Measurements from ENCODE around the gene RFX7.

RFX7 gene

DNA sequence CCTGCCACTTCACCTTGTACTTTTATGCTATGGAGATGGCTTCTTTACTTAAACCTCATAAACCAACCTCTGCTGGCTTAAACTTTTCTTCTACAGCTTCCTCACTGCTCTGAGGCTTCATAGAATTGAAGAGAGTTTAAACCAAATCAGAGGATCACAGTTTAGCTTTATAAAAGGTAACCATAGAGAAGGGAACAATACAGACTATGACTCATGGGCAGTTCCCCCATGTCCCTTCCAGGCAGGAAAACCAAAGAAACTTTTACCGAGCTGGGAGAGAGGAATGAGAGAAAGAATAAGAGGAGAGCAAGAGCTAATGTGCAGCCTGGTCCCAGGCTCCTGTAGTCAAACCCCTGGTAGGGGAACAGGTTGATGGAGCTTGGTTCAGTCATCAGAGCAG, 196.3 kb downstream of the RFX7 start:
- DNase-seq = no peak

DNA sequence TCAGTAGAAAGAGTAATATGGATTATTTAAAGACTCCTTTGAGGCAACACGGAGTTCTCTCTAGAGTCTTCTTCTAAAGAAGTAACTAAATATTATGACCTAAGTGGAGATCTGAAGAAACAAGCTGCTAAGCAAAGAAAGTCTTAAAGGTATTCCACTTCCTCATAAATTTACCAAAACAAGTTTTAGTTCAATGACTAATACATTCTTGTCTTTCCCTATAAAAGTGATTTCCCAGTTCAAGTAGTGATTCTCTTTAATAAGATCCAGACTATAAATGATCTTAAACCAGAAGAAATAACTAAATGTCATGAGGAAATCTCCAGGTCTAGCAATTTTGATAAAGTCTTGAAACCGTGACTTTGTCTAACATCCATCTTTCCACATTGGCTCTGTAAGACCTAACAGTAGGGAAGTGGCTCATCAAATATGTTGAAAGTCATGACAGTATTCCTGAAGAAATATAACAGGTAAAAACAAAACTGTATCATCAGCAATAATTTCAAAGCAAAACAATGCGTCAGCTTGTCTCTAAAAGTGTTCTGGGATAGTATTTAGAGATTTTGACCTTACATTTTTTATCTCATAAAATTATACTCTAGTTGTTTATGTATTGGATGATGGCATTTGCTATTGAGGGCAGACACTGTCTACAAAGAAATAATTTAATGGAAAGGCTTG, 198.5 kb downstream of the RFX7 start:
- DNase-seq = no peak

DNA sequence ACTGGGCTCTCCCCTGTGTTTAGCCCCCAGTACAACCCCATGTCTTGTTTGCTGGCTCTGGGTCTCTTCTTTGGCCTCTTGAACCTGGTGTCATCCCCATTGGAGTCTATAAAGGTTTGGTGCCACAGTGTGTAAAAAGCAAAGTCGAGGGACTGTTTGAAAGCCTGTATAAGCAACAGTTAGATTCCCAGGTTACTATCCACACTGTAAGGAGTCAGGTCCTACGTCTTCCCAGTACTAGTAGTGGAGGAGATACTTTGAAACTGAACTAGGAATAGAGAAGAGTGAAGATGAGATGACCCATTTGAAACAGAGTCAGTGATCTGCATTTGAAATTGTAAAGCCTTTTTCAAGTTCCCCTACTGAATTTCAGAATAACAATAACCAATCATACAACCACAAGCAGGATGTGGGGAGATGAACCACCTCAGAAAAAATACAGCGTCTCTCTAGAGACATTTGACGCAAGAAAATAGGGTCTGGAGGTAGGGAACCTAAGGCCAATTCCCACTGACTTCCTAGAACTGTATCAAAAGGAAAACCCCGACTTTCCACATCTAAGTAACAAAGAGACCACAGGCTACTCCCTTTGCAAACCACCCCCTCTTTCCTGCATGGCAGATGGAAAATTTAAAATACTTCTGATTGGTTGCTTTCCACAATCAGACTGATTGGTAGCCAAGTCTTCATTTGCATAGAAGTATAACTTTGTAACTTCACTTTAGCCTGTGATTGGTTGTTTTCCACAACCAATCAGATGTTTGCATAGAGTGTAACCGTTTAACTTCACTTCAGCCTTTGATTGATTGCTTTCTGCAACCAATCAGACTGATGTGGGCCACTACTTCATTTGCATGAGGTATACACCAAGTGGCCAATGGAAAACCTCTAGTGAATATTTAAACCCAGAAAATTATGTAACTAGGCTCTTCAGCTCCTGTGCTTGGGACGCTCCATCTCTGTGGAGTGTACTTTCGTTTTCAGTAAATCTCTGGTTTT, 200.4 kb downstream of the RFX7 start:
- DNase-seq = no peak

DNA sequence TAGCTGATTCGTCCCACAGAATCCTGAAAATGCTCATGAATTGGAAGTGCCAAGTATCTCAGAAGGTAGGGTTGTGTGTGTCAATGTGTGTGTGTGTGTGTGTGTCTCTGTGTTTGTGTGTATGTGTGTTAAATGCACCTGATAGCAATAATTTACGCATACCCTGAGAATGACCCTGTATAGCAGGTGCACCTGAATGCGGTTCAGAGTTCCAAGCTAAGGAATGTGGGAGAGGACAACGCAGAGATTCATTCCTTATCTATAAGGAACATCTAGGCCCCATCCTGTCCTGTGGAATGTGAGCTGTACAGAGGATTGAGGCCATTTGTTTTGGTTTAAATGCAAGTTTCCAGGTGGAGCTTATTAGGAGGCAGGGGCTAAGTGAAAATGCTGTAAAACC, 201.2 kb downstream of the RFX7 start:
- no peak for DNase-seq

DNA sequence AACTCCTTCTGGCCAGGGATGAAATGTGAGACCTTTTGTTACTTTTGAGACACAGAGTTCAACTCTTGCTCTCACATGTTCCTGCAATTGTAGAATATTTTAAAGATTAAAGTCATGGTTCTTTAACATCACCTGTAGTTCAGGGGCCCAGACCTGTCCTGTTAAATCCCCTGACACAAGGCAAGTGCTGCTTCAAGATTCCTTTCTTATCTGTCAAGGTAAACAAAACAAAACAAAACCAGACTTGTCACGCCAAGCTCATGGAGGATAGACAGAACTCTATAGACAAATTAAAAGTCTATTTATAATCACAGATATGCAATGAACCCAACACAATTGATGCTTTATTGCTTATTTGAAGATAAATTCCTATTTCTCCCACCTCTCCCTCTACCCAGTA, 201.6 kb downstream of the RFX7 start:
- DNase-seq = no peak

DNA sequence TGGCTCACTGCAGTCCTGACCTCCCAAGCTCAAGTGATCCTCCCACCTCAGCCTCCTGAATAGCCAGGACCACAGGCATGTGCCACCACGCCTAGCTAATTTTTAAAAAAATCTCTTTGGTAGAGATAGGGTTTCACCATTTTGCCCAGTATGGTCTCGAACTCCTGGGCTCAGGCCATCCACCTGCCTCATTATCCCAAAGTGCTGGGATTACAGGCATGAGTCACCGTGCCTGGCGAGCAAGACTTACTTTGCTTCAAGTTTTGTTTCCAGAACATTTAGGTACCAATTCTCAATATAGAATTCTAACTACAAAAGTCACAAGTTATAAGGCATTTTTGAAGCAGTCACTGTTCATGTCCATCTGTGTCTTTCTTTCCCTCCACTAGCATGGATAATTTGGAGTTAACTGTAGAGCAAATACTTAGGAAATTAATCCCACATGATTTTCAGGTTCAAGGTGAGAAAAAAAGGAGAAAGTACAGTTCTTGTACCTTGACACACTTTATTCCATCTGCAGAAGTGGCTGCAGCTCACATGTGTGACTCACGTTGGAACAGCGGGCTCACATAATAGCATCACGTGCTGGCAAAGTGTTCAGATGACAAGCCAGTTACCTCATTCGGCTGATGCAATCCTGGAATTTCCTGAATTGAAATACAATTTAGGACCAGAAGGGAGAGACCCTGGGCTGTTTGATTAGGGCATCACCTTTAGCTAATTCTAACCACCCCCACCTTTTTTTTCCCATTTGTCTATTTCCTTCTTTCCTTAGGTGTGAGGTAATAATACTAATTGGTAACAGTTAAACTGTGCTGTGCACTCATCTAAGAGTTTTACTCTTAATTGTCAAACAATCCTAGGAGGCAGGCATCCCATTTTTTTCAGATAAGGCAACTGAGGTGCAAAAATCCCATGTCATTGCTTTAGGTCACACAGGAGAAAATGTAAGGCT, 203.3 kb downstream of the RFX7 start:
- peak in 9 of 51 donors; percentile 3 to 28 (median 10) for DNase-seq

DNA sequence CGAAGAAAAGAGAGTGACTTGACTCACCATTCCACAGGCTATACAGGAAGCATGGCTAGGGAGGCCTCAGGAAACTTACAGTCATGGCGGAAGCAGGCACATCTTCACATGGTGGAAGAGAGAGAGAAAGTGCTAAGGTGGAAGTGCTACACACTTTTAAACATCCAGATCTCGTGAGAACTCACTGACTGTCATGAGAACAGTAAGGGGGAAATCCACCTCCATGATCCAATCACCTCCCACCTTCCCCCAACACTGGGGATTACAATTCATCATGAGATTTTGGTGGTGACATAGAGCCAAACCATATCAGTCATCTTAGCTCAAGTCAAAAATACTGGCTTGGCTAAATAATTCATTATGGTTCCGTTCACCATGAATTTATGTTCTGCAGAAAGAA, 205.0 kb downstream of the RFX7 start:
- DNase-seq = no peak

DNA sequence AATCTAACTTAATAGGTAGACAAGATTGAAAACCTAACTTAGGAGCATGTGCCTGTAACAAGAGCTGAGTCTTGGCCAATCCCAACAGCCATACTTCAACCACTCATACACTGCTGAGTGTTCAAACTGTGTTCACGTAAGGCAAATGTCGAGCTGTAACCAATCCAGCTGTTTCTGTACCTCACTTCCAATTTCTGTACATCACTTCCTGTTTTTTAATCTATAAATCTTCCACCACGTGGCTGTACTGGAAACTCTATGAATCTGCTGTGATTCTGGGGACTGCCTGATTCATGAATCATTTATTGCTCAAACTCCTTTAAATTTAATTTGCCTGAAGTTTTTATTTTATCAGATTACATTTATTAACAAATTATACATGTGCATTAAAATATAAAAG, 205.7 kb downstream of the RFX7 start:
- DNase-seq = no peak

Measured in hypothalamus (tissue), 51 donors.